HG03095 (cell line): ENCODE measurements around the gene RNF114.
"Not testable (repeated sequence)": the region's sequence is repeated elsewhere in the genome, so short reads cannot be mapped to it uniquely, and the experiment has no call there.

Source experiments
- ATAC-seq: cut with Tn5 transposase; IDR thresholded peaks from one replicate; pipeline ENCODE4 v1.9.1; 2021; ENCODE audit warnings: moderate library complexity; ENCODE audit not compliant: unreplicated experiment

RNF114 gene

GRCh38 chr20:49961413-49961812, 25.2 kb downstream of the RNF114 start:
- no peak for ATAC-seq

DNA sequence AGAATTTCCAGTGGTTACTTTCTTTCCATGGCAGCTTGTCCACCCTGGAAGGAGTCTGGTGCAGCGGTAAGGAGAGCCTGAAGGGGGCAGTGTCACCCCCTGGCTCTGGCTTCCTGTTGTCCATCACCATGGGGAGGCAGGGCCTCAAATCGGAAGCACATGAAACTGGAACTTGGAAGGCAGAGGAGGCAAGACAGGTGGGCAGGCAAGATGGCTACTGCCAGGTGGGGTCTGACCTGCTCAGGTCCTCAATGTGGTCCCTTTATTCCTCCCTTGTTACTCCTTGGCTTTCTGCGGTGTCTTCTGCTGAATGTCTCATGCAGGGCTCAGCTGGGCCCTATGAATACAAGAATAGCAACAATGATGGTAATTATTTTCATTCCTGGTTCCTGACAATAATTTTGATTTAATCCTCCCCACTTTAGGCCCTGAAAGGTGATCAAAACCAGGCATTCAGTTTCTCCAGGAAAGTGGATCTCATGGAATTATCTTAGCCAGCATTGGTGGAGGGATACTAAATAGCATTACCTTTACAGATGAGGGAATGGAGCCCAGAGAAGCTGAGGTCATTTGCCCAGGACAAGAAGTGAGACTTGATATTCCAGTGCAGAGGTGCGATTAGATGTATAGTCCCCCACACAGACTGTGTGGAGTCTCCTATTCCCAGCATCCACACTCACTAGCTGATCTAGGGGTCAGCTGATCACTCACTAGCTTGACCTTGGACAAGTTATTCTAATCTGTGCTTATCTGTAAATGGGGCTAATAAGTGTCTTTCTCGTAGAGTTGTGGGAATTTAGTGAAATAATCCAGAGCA, 29.0 kb downstream of the RNF114 start:
- no peak for ATAC-seq

DNA sequence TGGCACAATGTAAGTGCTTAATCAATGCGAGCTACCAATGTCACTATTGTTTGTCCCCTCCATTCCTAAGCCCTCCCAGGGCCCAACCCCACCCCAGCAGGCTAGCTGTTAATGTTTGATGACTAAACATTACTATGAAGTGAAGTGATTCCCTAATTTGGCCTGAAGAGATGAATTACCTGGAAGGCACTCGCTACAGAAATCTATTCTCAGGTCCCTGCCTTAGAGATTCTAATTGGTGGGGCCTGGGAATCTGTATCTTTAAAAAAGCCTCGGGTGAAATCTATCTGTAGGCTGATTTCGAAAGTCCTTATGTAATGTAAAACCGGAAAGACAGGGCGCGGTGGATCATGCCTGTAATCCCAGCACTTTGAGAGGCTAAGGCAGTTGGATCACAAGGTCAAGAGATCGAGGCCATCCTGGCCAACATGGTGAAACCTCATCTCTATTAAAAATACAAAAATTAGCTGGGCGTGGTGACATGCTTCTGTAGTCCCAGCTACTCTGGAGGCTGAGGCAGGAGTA, 29.6 kb downstream of the RNF114 start:
- no peak for ATAC-seq

GRCh38 chr20:49966861-49967260, 30.7 kb downstream of the RNF114 start:
- no peak for ATAC-seq

DNA sequence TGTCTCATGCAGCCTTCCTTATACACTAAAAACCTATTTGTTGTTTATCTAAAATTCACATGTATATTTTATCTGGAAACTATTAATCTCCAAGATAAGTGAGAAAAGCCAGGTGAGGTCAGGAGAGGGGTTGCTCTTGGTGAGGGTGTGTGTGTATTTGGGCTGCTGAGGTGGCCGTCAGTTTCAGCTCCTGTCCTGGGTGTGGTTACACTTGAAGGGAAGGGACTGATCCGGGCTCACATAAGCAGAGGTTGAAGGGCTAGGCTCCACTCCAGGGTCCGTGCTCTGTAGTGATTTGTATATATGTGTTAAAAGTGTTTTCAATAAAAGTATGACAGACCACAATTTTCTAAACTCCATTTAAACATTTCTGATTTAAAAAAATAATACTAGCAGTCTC, 33.0 kb downstream of the RNF114 start:
- no peak for ATAC-seq

DNA sequence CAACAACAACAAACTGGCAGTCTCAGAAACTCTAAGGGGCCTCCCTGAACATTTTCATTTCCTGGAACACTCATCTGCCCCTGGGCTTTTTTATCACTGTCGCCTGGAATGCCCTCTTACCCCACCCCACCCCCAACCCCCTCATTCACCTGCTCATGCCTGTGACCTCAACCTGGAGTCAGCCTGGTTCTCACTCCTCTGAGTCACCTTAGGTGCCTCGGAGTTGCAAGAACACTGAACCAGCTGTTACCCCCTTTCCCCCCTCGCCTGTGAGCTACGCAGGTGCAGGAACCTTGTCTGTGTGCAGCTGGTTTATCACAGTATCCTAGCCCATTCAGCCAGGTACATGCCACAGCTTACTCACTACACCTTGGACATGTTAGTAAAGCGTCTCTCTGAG, 33.7 kb downstream of the RNF114 start:
- ATAC-seq: no peak

DNA sequence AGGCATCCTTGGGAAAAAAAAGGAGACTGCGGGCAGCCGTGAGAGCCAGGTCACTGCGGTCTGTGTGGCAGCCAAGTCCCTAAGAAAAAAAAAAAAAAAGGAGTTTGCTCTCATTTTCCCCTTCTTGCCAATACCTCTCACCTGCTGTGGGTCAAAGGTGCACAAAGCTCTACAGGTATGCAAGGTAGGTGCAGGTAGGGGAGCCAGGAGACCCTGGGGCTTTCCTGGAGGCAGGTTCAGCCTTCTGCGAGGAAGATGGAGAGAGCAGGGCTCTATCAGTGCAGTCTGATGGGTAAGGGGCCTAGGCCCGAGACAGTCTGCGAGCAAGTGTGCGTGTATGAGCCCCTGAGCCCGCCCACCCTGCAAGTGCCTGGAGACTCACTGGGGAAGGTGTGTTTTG, 34.3 kb downstream of the RNF114 start:
- no peak for ATAC-seq

- no peak for ATAC-seq
Measured at GRCh38 chr20:49973981-49974380, 37.8 kb downstream of the RNF114 start.

GRCh38 chr20:49976542-49976941, 40.3 kb downstream of the RNF114 start:
- no peak for ATAC-seq

- not testable (repeated sequence) for ATAC-seq
Measured at GRCh38 chr20:49977740-49978139, 41.5 kb downstream of the RNF114 start.

DNA sequence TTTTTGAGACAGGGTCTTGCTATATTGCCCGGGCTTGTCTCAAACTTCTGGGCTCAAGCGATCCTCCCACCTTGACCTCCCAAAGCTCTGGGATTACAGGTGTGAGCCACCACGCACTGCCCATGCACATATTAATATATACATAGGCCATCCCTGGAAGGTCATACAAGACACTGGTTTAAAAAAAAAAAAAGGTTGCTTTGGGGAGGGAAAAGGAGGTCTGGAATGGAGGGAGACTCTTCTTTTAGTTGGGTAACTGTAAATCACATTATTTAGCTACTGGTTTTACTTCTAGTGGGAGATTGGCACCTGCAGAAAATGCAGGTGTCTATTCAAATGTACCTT, 42.5 kb downstream of the RNF114 start:
- ATAC-seq: no peak

DNA sequence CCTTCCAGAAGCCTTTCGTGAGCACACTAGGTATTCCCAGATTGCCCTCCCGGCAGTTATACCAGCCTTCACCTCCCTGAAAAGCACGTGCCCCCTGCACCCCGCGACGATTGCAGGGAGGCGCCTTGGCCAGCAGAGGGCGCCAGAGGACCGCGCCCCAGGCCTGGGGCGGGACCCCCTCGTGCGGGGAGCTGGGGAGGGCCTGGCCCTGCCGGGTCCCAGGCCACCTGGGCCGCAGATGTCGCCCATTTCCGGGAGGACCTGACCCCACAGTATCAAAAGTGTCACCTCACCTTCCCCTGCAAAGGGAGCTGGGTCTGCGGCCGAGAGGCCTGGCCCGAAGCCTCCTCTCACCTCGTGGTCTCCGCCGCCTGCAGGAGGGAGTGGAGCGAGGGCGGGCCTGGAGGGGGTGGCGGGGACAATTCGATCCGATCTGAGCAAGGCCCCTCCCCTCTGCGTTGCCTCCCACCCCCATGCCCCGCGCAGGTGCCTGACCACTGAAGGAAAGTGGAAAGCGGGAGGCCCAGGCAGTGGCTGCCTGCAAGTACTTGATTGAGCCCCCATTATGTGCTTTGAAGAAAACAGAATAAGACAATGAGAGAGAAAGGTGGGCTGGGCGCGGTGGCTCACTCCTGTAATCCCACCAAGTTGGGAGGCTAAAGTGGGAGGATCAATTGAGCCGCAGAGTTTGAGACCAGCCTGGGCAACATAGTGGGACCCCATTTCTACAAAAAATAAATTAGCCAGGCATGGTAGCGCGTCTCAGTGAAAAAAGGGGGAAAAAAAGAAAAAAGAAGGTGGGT, 43.0 kb downstream of the RNF114 start:
- ATAC-seq: no peak

- ATAC-seq: no peak
Measured at GRCh38 chr20:49980140-49981008, 44.2 kb downstream of the RNF114 start.

DNA sequence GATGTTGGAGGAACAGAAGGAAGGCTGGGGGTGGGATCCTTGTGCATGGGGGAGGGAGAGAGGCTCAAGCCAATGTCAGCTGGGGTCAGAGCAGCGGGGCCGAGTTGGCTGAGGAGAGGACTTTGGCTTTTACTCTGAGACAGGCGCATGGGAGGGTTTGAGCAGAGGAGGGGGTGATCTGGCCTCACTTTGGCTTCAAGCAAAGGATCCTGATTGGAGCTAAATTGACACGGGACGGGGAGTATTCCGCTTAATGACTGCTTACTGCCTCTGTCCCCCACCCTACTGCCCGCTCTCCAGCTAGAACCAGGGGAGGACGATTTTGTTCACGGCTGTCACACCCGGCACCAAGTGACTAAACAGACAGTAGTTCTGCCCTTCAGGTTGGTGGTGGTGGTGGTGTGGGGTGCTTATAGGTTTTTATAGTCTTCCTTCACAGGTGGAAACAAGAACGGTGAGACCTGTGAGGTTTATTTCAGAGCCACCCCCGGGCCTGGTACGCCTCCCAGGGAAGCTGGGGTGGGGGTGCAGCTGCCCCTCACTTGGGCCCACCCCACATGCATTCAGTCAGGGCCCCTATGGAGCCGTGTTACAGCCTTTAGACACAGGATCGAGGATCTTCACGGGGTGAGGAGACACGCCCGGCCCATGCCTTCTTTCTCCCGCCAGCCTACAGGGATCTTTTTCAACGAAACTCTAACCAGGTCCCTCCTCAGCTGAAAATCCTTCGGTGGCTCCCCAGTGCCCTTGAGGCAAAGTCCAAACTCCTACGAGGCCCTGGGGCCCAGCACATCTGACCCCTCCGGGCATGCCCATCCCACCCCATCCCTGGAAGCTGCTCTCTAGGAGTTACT, 45.2 kb downstream of the RNF114 start:
- ATAC-seq: no peak

- ATAC-seq: no peak
Measured at GRCh38 chr20:49982072-49982345, 45.8 kb downstream of the RNF114 start.

- peak; percentile 82 for ATAC-seq
Measured at GRCh38 chr20:49982346-49983122, 46.3 kb downstream of the RNF114 start, which contains the start of gene SNAI1. Gene SNAI1 (plus strand): TSS chr20:49982980. CDS start chr20:49983060, 80 bp downstream.

- no peak for ATAC-seq
Measured at GRCh38 chr20:49983123-49983847, 47.1 kb downstream of the RNF114 start.

DNA sequence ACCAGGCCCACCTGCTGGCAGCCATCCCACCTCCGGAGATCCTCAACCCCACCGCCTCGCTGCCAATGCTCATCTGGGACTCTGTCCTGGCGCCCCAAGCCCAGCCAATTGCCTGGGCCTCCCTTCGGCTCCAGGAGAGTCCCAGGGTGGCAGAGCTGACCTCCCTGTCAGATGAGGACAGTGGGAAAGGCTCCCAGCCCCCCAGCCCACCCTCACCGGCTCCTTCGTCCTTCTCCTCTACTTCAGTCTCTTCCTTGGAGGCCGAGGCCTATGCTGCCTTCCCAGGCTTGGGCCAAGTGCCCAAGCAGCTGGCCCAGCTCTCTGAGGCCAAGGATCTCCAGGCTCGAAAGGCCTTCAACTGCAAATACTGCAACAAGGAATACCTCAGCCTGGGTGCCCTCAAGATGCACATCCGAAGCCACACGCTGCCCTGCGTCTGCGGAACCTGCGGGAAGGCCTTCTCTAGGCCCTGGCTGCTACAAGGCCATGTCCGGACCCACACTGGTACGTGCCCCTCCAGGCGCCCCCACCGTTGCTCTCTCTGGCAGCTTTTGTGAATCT, 47.7 kb downstream of the RNF114 start:
- ATAC-seq: no peak
